ENCODE data around the gene SLU7. TPM values are rescaled to one million over a fixed set of nuclear protein-coding genes. Genes with fewer than 3 reads are reported as not detected.

SLU7 gene
- total RNA-seq, 1 experiment from 2014 or later: 33.3 TPM

DNA sequence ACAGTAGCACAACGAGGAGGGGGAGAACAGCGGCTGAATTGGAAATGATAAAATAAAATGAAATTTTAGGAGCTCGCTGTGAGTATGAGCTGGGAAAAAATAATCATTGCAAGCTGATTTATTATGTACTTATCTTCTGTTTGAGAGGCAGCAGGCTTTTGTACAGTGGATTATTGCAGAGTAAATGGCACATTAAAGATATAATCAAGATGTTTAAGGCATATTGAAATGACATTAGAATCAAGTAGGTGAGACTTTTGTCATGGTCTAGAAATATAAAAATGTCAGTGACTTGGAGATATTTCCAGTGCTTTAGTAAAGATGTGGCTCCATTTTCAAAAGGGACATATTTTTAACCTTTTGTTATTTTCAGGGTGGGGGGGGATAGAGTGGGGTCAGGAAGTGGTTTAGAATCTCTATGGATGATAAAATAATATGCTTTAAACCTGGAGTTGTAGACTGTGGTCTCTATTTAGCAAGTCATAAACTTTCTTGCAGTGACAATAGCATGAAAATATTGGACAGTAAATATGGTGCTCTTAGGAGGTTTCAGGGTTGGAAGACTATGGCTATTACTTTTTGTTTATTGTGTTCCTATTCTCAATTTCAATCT is 49.6 kb upstream of the SLU7 start:
- no peak overlapping the region for H3K23ac ChIP-seq (ENCODE audit: insufficient read length, low read depth, low read length)
- no peaks in the 10 kb centered on the region for H3K9me3 ChIP-seq (ENCODE audit: control insufficient read depth, low read depth, low read length)
- no peak overlapping the region for H4K91ac ChIP-seq (ENCODE audit: insufficient read length, low read depth, low read length)
- H2BK15ac ChIP-seq (ENCODE audit: low read depth, low read length): no peak overlapping the region
- H2AK5ac ChIP-seq (ENCODE audit: insufficient read length, low read length): no peak overlapping the region
- H4K5ac ChIP-seq (ENCODE audit: insufficient read length, low read depth, low read length): no peak overlapping the region
- no peaks in the 10 kb centered on the region for H3K27me3 ChIP-seq (ENCODE audit: insufficient read depth, low read length)
- H3K79me2 ChIP-seq (ENCODE audit: insufficient read depth, low read length): no peaks in the 10 kb centered on the region
- Mint-ChIP-seq H3K4me3 (no peak overlapping the region), H3K27ac (peak overlapping the region in 2 of 3 experiments; percentile 34 to 57; a peak in 3 of 7 replicates), H3K4me1 (peaks cover 12% of the 10 kb centered on the region in 2 experiments), H3K27me3 (ENCODE audit: low read depth) (no peaks in the 10 kb centered on the region), H3K36me3 (ENCODE audit: insufficient read depth in 1 of 3, low read depth in 3 of 3) (no peaks in the 10 kb centered on the region), H3K9me3 (no peaks in the 10 kb centered on the region; a peak in 1 of 5 replicates)
- no peaks in the 10 kb centered on the region for H3K4me1 ChIP-seq (ENCODE audit: insufficient read depth, low read length)
- no peak overlapping the region for H3K4ac ChIP-seq (ENCODE audit: low read depth, low read length)
- H2AFZ ChIP-seq (ENCODE audit: low read length): no peak overlapping the region
- WGBS (ENCODE audit: extremely low coverage, insufficient read length, low lambda C conversion rate): no CpG with 5 or more reads among the region's 3 CpGs
- no peak overlapping the region for H3K9ac ChIP-seq (ENCODE audit: extremely low read depth, insufficient read length, low read length)
- no peak overlapping the region for H3K18ac ChIP-seq (ENCODE audit: insufficient read length, low read depth, low read length)
- H3K56ac ChIP-seq (ENCODE audit: insufficient read length, low read depth, low read length): no peak overlapping the region
- H2BK20ac ChIP-seq (ENCODE audit: low read depth, low read length, poor library complexity, severe bottlenecking): no peak overlapping the region
- H2BK12ac ChIP-seq (ENCODE audit: insufficient read length, low read depth, low read length): no peak overlapping the region
- TF ChIP-seq CTCF (conservative IDR thresholded peaks at IDR 0.05): no peak
- DNase-seq: no peak
- no peak overlapping the region for H3T11ph ChIP-seq (ENCODE audit: low read length)
- H3K14ac ChIP-seq (ENCODE audit: insufficient read depth, low read length): no peak overlapping the region
- H3K27ac ChIP-seq (ENCODE audit: insufficient read length, low read depth, low read length): no peak overlapping the region
- no peaks in the 10 kb centered on the region for H4K20me1 ChIP-seq (ENCODE audit: control insufficient read depth, insufficient read depth, insufficient read length)
- no peak overlapping the region for H4K8ac ChIP-seq (replicated peaks; ENCODE audit: insufficient read length, low read depth, low read length)
- no peak overlapping the region for H3K4me2 ChIP-seq (ENCODE audit: insufficient read depth, insufficient read length, low read length)
- no peak overlapping the region for H2BK120ac ChIP-seq (ENCODE audit: low read depth, low read length, poor library complexity, severe bottlenecking)
- H2BK5ac ChIP-seq (ENCODE audit: insufficient read length, low read length): no peak overlapping the region
- H3K23me2 ChIP-seq (ENCODE audit: insufficient read length, low read depth, low read length, poor library complexity, severe bottlenecking): no peaks in the 10 kb centered on the region
- no peaks in the 10 kb centered on the region for H3K79me1 ChIP-seq (ENCODE audit: insufficient read depth, low read depth, low read length, poor library complexity, severe bottlenecking)

All from H9 (cell line).